GM23248 (cell line): ENCODE data around the gene GPR162. TPM values are rescaled to one million over a fixed set of nuclear protein-coding genes. Genes with fewer than 3 reads are reported as not detected.

Source experiments
- DNase-seq: peaks from one replicate; pipeline ENCODE4 v3.0.0-alpha.2; 2015
- H2AFZ ChIP-seq: fragments of 200-600 bp; sonication (generic); 2 replicates; pipeline ENCODE4 v1.6.1; 2016; ENCODE audit warnings: antibody characterized with exemption
- H3F3A ChIP-seq: fragments of 200-600 bp; sonication (generic); 2 replicates; pipeline ENCODE4 v1.6.1; 2016; ENCODE audit warnings: mild to moderate bottlenecking, antibody characterized with exemption, mixed run types; ENCODE audit not compliant: insufficient read depth
- H3K27ac ChIP-seq: fragments of 200-600 bp; sonication (generic); 2 replicates; pipeline ENCODE4 v1.5.1; 2016; ENCODE audit warnings: mild to moderate bottlenecking
- H3K27me3 ChIP-seq: fragments of 200-600 bp; sonication (generic); replicated peaks from 2 replicates; pipeline ENCODE4 v1.6.1; 2016; ENCODE audit warnings: mild to moderate bottlenecking; ENCODE audit not compliant: insufficient read depth
- H3K36me3 ChIP-seq: fragments of 200-600 bp; sonication (generic); 2 replicates; pipeline ENCODE4 v1.6.1; 2016; ENCODE audit warnings: low read depth, mild to moderate bottlenecking
- H3K4me1 ChIP-seq: fragments of 200-600 bp; sonication (generic); 2 replicates; pipeline ENCODE4 v1.6.1; 2016; ENCODE audit warnings: mild to moderate bottlenecking; ENCODE audit not compliant: insufficient read depth
- H3K4me2 ChIP-seq: fragments of 200-600 bp; sonication (generic); one replicate; pipeline ENCODE4 v1.6.1; 2016; ENCODE audit warnings: mild to moderate bottlenecking; ENCODE audit not compliant: unreplicated experiment
- H3K4me3 ChIP-seq: fragments of 200-600 bp; sonication (generic); 2 replicates; pipeline ENCODE4 v1.5.1; 2016; ENCODE audit warnings: mild to moderate bottlenecking
- H3K79me2 ChIP-seq: fragments of 200-600 bp; sonication (generic); 2 replicates; pipeline ENCODE4 v1.6.1; 2016; ENCODE audit warnings: mild to moderate bottlenecking; ENCODE audit not compliant: insufficient read depth
- H3K9ac ChIP-seq: fragments of 200-600 bp; sonication (generic); 2 replicates; pipeline ENCODE4 v1.6.1; 2016; ENCODE audit warnings: mild to moderate bottlenecking
- H3K9me2 ChIP-seq: fragments of 200-600 bp; sonication (generic); 2 replicates; pipeline ENCODE4 v1.6.1; 2016; ENCODE audit warnings: mixed run types, mild to moderate bottlenecking, moderate library complexity; ENCODE audit not compliant: insufficient read depth
- H3K9me3 ChIP-seq: fragments of 200-600 bp; sonication (generic); one replicate; pipeline ENCODE4 v1.6.1; 2017; ENCODE audit warnings: low read depth
- H4K20me1 ChIP-seq: fragments of 200-600 bp; sonication (generic); 2 replicates; pipeline ENCODE4 v1.6.0; 2016; ENCODE audit not compliant: insufficient read depth
- EZH2 ChIP-seq: fragments of 200-600 bp; sonication (generic); IDR thresholded peaks from 2 replicates; pipeline ENCODE4 v1.6.1; 2018; ENCODE audit warnings: antibody characterized with exemption, mild to moderate bottlenecking; ENCODE audit not compliant: insufficient read depth, poor library complexity, severe bottlenecking
- EZH2phosphoT487 ChIP-seq: fragments of 200-600 bp; sonication (generic); IDR thresholded peaks from 2 replicates; pipeline ENCODE4 v1.6.1; 2018; ENCODE audit warnings: antibody characterized with exemption, moderate library complexity, mild to moderate bottlenecking, low read depth; ENCODE audit not compliant: insufficient read depth
- WGBS, 2 experiments: methylation state at CpG; one replicate each; pipeline ENCODE4 v1.1.6; 2015 to 2017; ENCODE audit warnings: low lambda C conversion rate in 2 of 2, low coverage in 1 of 2; ENCODE audit errors: missing lambda C conversion rate in 2 of 2; 5-methylcytosine and 5-hydroxymethylcytosine counted together
- in situ Hi-C: fragments of 300-500 bp; cut with MboI; formaldehyde crosslinking; loops from 2 replicates; pipeline ENCODE4 v1.15.0; 2020
- polyA plus RNA-seq: library from polyadenylated mRNA; unstranded; fragments of >200 nt; fragmentation: Nextera tagmentation; extraction: Ambion mirVana; gene quantifications from 2 replicates; pipeline ENCODE4 v1.2.1, GENCODE V29; 2016
- total RNA-seq: library from RNA; depleted of rRNA; stranded (reverse); fragments of >200 nt; shearing (Covaris generic); gene quantifications from 2 replicates; pipeline ENCODE4 v1.2.3, GENCODE V29; 2014

GPR162 gene
- total and polyA plus RNA-seq, 2 experiments from 2014 or later = 0.21 to 2.8 TPM

GRCh38 chr12:6849427-6849826 lies 27.8 kb downstream of the GPR162 start:
- H3K36me3 ChIP-seq = peaks cover 21% of the 10 kb centered on the region; the same call in 1 of the 2 replicates
- H3K27ac ChIP-seq = no peak overlapping the region
- H3K4me3 ChIP-seq = no peak overlapping the region
- H3K9ac ChIP-seq = no peak overlapping the region
- no peaks in the 10 kb centered on the region for H3K9me2 ChIP-seq
- TF ChIP-seq EZH2phosphoT487 (no peak), EZH2 (no peak)
- no peak overlapping the region for H2AFZ ChIP-seq
- 80 to 91% methylated on average over 2 of the region's 2 CpGs for WGBS, 2 experiments
- H3K9me3 ChIP-seq = no peaks in the 10 kb centered on the region
- H3K79me2 ChIP-seq = peaks cover 45% of the 10 kb centered on the region
- no peak for DNase-seq
- in situ Hi-C loops = no loop called here
- no peaks in the 10 kb centered on the region for H3K27me3 ChIP-seq
- H3F3A ChIP-seq = peaks cover 17% of the 10 kb centered on the region
- no peak overlapping the region for H3K4me2 ChIP-seq
- peaks cover 13% of the 10 kb centered on the region for H3K4me1 ChIP-seq
- H4K20me1 ChIP-seq = no peaks in the 10 kb centered on the region

DNA sequence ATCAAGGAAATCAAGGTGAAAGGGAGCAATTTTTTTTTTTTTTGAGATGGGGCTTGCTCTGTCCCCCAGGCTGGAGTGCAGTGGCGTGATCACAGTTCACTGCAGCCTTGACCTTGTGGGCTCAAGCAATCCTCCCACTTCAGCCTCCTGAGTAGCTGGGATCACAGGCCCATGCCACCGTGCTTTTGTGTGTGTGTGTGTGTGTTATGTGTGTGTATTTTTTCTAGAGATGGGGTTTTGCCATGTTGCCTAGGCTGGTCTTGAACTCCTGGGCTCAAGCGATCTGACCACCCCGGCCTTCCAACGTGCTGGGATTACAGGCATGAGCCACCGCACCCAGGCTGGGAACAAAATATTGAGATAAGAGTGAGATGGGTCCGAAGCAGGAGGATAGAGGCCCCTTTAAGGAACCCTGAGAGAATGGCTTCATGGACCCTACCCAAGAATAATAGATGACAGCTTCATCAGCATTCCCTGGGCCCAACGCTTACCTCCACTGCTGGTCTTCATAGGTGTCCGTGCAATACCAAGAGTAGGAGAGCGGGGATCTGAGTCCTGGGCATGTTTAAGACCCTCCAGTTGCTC lies 28.4 kb downstream of the GPR162 start:
- TF ChIP-seq EZH2 (no peak), EZH2phosphoT487 (no peak)
- peaks cover 14% of the 10 kb centered on the region; the same call in 1 of the 2 replicates for H3K36me3 ChIP-seq
- H3K79me2 ChIP-seq = peaks cover 52% of the 10 kb centered on the region
- no peaks in the 10 kb centered on the region for H3K27me3 ChIP-seq
- 48 to 50% methylated on average over 10 of the region's 10 CpGs for WGBS, 2 experiments
- DNase-seq = no peak
- no peaks in the 10 kb centered on the region for H3K9me2 ChIP-seq
- peak overlapping the region; percentile 89 for H3K4me3 ChIP-seq
- peaks cover 17% of the 10 kb centered on the region for H3F3A ChIP-seq
- H2AFZ ChIP-seq = no peak overlapping the region
- peak overlapping the region; percentile 91 for H3K9ac ChIP-seq
- no peak overlapping the region for H3K27ac ChIP-seq
- in situ Hi-C loops = no loop called here
- no peaks in the 10 kb centered on the region for H3K9me3 ChIP-seq
- H3K4me2 ChIP-seq = peak overlapping the region; percentile 90
- peaks cover 14% of the 10 kb centered on the region for H3K4me1 ChIP-seq
- H4K20me1 ChIP-seq = no peaks in the 10 kb centered on the region

DNA sequence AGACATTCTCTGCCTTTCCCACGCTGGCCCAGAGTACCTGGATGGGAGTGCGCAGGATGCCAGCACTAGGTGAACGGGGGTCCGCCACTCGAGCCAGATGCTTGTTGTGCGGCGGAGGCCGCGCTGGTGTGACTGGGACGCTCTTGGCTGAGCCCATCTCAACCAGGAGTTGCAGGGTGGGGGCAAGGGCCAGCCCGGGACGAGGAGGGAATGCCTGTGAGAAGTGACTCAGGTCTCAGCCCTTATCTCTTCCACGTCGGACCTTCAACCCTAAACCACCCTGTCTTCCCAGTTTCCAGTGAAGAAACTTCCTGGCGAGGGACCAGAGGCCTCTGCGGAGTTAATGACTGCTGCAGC lies 29.2 kb downstream of the GPR162 start:
- H3K36me3 ChIP-seq = peaks cover 13% of the 10 kb centered on the region; the same call in 1 of the 2 replicates
- DNase-seq = no peak

GRCh38 chr12:6851153-6851920 lies 29.7 kb downstream of the GPR162 start, which contains the start of gene CDCA3:
Gene CDCA3 (minus strand): TSS chr12:6851286. CDS start chr12:6850952, 334 bp downstream.
- Histone ChIP-seq H3K36me3 (peaks cover 10% of the 10 kb centered on the region; the same call in 1 of the 2 replicates), H3K27me3 (no peaks in the 10 kb centered on the region), H3F3A (peaks cover 17% of the 10 kb centered on the region), H3K79me2 (peaks cover 65% of the 10 kb centered on the region), H3K27ac (peak within 1 kb of the TSS; percentile 77), H3K9ac (peak within 1 kb of the TSS; percentile 91), H3K4me1 (peaks cover 14% of the 10 kb centered on the region), H3K9me3 (no peaks in the 10 kb centered on the region), H3K9me2 (no peaks in the 10 kb centered on the region), H2AFZ (peak within 1 kb of the TSS; percentile 91), H4K20me1 (no peaks in the 10 kb centered on the region), H3K4me3 (peak within 1 kb of the TSS; percentile 89), H3K4me2 (peak within 1 kb of the TSS; percentile 90)
- TF ChIP-seq EZH2 (no peak), EZH2phosphoT487 (no peak)
- in situ Hi-C loops = no loop called here
- DNase-seq = peak; percentile 99
- 0 to 1% methylated on average over 37 of the region's 37 CpGs for WGBS, 2 experiments

More for the DNA sequence above, 29.2 kb downstream of the GPR162 start:
- peak overlapping the region; percentile 90 for H3K4me2 ChIP-seq
- H3K4me1 ChIP-seq = peaks cover 14% of the 10 kb centered on the region
- peaks cover 59% of the 10 kb centered on the region for H3K79me2 ChIP-seq
- 50 to 51% methylated on average over 16 of the region's 16 CpGs for WGBS, 2 experiments
- H3K9me3 ChIP-seq = no peaks in the 10 kb centered on the region
- H4K20me1 ChIP-seq = no peaks in the 10 kb centered on the region
- H3K27me3 ChIP-seq = no peaks in the 10 kb centered on the region
- H3F3A ChIP-seq = peaks cover 17% of the 10 kb centered on the region
- H3K9ac ChIP-seq = peak overlapping the region; percentile 91
- no peak overlapping the region for H2AFZ ChIP-seq
- H3K27ac ChIP-seq = no peak overlapping the region
- in situ Hi-C loops = no loop called here
- H3K9me2 ChIP-seq = no peaks in the 10 kb centered on the region
- TF ChIP-seq EZH2phosphoT487 (no peak), EZH2 (no peak)
- H3K4me3 ChIP-seq = peak overlapping the region; percentile 89
